OCI-M2 (cell line): ENCODE measurements around the gene NEAT1.
"Not testable (repeated sequence)": the region's sequence is repeated elsewhere in the genome, so short reads cannot be mapped to it uniquely, and the experiment has no call there.

ENCODE experiments used
- DNase-seq: peaks from one replicate; lab custom pipeline; 2025; ENCODE audit not compliant: unreplicated experiment; lab: John Stamatoyannopoulos, UW

NEAT1 gene

GRCh38 chr11:65404638-65405339 lies 17.8 kb upstream of the NEAT1 start:
- DNase-seq: no peak

DNA sequence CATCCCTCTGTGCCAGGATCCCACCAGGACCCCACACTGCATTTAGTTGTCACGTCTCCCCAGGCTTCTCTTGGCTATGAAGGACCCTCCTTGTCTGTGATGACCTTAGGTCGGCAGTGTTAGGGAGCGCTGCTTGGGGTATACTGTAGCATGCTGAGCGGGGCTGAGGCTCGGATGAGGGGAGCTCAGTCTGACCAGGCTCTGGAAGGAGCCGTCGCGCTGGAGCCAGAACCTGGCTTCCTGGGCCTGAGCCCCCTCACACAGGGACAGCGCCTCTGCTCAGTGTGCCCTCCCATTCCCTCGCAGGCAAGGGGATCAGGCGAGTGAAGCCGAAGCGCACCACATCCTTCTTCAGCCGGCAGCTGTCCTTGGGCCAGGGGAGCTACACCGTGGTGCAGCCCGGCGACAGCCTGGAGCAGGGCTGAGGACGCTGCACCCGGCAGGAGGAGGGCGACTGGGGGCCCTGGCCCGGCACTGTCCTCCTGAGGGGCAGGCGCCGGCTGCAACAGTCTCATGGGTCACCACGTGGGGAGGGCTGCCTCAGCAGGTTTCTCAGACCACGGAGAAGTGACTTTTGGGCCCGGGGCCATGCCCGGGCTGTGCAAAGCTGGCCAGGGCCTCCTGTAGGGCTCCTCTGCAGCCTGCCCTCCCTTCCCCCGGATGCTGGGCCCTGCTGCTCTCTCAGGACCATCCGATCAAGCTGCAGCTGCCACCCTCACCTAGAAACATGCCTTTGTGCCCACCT lies 11.5 kb upstream of the NEAT1 start:
- no peak for DNase-seq

- DNase-seq: no peak
Measured at GRCh38 chr11:65411681-65412070, 10.9 kb upstream of the NEAT1 start.

DNA sequence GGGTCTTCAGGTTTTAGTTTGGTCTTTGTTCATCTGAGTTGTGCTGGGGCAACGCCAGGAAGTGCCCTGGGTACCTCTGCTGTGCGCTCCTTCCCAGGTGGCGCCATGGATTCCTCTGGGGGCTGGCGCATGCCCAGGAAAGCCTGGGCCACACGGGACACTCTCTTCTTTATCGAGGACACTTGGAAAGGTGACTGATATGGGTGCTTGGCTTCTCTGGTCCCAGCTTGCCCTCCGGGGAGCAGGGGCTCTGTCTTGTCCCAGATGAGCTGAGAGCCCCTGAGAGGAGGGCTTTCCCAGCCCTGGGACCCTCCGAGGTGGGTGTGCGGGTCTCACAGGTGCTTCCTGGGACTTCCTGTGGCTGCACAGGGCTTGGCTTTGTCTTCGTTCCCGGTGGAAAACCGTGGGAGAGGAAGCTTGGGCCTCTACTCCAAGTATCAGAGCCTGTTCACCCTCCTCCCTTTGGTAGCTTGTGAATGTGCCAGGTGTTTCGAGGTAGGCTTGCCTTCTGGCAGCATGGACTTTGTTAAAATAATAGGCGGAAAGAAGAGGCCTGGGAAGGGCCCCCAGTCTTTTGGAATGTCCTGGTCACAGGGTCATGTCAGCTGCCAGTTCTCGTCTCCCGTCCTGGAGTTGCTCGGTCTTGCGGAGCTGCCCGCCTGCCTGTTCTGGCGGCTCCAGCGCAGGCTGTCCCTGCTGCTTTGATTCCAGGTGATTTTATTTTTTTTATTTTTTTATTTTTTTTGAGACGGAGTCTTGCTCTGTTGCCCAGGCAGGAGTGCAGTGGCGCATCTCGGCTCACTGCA lies 10.1 kb upstream of the NEAT1 start:
- no peak for DNase-seq

DNA sequence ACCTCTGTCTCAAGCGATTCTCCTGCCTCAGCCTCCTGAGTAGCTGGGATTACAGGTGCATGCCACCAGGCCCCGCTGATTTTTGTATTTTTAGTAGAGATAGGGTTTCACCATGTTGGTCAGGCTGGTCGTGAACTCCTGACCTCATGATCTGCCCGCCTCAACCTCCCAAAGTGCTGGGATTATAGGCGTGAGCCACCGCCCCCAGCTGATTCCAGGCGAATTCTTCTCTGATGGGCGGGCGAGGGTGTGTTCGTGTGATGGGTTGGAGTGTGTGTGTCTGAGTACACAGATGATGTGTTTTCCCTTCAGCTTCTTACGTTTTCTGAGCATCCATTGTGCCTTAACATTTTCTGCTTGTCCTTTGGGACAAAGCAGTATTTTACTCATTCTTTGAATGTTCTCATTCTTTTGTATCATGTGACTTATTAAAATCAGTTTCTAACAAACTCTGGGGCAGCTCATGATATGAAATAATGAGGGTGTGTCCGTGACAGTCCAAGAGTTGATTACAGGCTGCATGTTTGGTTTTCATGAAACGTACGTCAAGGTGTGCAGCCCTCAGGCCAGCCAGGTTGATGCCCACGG lies 9.4 kb upstream of the NEAT1 start:
- DNase-seq: not testable (repeated sequence)

DNA sequence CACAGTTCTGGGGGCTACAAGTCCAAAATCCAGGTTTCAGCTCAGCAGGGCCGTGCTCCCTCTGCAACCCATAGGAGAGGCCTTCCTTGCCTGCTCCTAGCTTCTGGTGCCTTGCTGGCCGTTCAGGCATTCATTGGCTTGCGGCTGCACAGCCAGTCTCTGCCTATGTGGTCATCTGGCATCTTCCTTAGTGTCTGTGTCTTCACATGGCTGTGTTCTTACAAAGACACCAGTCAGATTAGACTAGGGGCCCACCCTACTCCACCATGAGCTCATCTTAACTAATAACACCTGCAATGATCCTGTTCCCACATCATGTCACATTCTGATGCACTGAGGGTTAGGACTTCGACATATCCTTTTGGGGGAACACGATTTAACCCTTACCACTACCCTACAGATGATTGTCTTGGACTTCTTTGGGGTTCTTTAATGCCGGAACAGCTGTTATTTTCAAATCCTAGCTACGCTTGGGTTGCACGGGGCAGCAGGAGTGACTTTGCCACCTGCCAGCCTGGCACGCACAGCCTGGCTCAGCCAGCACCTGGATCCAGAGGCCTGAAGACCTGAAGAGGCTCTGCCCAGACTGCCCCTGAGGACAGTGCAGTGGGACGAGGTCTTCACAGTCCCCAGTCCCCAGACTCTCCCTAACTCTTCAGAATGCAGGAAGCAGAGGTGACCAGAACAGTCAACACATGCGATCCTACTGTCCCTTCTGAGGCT lies 7.7 kb upstream of the NEAT1 start:
- DNase-seq: no peak

DNA sequence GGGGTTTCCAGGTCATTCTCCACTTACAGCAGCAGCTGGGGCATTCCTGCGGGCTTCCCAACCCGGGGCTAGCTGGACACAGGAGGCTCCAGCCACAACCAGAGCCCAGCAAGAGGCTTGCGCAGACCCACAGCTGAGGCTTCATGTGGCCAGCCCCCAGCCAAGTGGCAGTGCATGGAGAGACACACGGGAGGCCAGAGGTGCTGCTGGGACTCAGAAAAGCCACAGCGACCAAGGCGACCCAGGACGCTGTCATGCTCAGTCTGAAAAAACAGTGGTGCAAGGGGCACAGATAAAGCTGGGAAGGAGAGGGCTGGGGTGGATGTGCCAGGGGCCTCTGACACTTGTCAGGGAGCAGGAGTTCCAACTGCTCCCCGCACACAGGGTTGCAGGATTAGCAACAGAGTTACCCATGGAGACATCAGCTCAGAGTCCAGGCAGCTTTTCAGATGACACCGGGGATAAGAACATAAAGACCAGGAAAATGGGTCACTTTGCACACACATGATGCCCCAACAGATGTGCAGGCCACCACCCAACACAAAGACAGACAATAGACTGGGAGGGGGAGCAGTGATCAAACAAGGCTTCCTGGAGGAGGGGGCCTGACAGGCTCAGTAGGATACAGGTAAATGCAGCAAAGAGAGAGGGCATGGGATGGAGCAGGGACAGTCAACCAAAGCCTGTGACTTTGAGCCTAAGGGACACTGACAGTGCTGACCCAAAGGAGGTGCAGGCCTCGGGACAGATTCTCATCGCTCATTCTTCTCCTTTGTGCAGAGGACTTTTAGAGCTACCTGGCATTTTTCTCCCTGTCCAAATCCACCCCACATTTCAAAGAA lies 6.9 kb upstream of the NEAT1 start:
- no peak for DNase-seq

- no peak for DNase-seq
Measured at GRCh38 chr11:65416341-65416824, 6.2 kb upstream of the NEAT1 start.

- DNase-seq: no peak
Measured at GRCh38 chr11:65416841-65417701, 5.5 kb upstream of the NEAT1 start.

DNA sequence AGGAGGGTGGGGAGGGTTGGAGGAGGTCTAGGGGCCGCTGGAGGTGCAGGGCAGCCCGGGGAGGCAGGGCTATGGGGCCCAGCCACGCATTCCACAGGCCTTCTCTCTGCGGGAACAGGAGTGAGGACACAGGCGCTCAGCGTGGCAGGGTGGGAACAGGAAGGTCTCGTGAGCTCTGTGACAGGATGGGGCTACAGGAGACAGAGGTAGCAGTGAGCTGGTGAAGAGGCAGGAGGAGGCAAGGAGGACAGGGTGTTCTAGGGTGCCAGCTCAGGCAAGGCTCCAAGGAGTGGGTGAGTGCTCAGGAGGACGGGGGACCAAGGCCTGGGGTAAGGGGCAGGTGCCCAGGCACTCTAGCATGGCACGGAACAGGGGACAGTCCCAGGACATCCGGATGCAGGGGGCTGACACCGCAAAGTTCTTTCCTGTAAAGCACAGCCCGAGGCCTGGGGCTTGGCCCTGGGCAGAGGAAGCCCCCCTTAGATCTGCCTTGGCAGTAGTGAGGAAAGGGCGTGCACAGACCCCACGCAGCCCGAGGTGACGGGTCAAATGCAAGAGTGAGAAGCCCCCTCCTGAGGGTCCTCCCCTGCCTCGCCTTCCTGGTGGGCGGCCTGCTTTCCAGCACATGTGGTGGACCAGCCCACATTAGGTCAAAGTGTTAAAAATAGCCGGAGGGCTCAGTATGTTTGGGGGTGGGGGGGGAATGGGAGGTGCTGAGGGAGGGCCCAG lies 4.7 kb upstream of the NEAT1 start:
- no peak for DNase-seq

GRCh38 chr11:65418431-65418680 lies 4.2 kb upstream of the NEAT1 start:
- DNase-seq: no peak

DNA sequence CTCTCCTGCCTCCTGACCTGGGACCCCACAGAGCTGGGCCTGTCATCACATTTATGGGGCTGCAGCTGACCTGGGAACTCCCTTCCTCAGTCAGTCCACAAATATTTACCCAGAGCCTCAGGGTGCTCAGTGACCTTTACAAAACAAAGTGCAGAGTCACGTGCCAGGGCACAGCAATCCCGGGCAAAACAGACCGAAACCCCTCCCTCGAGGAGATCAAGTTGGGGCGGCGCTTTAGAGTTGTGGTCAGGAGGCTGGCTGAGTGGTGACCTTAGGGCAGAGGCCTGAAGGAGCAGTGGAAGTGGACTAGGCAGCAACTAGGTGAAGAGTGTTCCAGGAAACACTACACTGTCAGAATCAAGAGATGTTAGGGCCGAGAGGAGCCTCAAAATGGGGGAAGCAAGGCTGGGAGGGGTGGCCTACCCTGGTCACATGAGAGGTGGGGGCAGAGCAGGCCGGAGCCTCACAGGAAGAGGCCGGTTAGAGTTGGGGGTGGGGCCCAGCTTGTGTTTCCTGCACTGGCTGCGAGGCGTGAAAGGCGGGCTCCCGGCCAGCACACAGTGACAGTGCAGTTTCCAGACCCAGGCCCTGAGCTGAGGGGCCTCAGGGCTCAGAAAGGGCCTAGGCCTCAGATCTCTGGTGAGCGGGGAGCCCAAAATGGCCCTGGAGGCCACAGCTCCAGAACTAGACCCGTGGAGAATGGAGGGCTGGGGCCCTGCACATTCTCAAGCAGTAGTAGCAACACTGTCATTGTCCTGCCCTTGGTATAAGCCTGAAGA lies 3.7 kb upstream of the NEAT1 start:
- peak; percentile 79 for DNase-seq

DNA sequence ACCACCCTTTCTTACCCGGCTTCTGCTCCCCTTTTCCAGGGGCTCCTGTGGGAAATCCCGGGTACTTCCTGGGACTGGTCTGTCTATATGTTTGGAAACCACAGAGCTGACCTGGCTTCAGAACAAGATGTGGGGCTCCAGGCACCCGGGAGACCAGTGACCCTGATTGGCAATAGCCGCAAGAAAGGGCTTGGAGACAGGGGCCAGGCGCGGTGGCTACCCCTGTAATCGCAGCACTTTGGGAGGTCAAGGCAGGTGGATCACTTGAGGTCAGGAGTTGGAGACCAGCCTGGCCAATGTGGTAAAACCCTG lies 3.2 kb upstream of the NEAT1 start:
- DNase-seq: no peak

DNA sequence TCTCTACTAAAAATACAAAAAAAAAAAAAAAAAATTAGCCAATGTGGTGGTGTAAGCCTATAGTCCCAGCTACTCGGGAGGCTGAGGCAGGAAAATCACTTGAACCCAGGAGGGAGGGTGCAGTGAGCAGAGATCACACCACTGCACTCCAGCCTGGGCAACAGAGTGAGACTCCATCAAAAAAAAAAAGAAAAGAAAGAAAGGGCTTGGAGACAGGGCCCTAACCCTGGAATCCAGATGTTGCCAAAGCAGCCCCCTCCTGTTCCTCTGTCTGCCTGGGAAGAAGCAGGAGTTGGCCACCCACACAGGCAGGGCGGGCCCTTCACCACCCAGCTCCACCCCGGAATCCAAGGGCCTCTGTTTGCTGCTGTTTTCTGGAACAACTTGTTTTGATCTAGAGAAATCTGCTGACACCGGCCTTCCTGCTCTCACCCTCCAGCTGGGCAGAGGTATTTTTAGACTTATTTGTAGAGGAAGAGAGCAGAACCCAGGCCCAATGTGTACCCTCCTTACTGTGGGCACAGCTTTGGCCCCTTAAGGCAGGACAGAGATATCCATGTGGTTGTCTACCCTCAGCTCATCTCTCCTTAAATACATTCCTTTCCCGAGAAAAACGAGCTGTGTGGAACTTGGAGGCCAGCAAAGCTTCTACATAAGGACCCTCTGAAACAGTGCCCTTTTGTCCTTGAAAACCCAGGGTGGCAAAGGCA lies 2.7 kb upstream of the NEAT1 start:
- no peak for DNase-seq

DNA sequence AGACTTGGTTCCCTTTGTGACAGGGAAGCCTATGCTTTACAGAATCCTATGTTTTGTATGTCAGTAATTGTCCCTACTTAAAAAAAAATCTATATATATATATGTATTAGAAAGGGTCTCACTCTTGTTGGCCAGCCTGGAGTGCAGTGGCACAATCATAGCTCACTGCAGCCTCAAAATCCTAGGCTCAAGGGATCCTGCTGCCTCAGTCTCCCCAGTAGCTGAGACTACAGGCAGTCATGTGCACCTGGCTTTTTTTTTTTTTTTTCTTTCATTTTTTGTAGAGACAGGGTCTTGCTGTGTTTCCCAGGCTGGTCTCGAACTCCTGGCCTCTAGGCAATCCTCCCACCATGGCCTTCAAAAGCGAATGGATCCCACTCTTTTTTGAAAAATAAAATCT lies 2.1 kb upstream of the NEAT1 start:
- no peak for DNase-seq

GRCh38 chr11:65420979-65421793 lies 1.4 kb upstream of the NEAT1 start:
- no peak for DNase-seq
